Mucosa of descending colon (tissue), 3 donors: ENCODE measurements around the gene GRHPR. TPM values are rescaled to one million over a fixed set of nuclear protein-coding genes. Genes with fewer than 3 reads are reported as not detected.
"Not testable (repeated sequence)": the region's sequence is repeated elsewhere in the genome, so short reads cannot be mapped to it uniquely, and the experiment has no call there.

Experiments used
- ATAC-seq: fragments of 200-7000 bp; cut with Tn5 transposase; one replicate; pipeline ENCODE4 v1.9.1; 2020; ENCODE audit warnings: mild to moderate bottlenecking, moderate library complexity
- DNase-seq, 3 donors: peaks; one replicate each; pipeline ENCODE4 v3.0.0-alpha.2; 2020
- H3K36me3 ChIP-seq: fragments of 200-600 bp; one replicate; pipeline ENCODE4 v1.8.0; 2021; ENCODE audit warnings: low read depth, mild to moderate bottlenecking
- H3K4me1 ChIP-seq: fragments of 200-600 bp; one replicate; pipeline ENCODE4 v1.8.0; 2021; ENCODE audit warnings: low read depth, mild to moderate bottlenecking
- H3K4me3 ChIP-seq: fragments of 200-600 bp; one replicate; pipeline ENCODE4 v1.8.0; 2021; ENCODE audit warnings: mild to moderate bottlenecking
- H3K9me3 ChIP-seq: fragments of 200-600 bp; one replicate; pipeline ENCODE4 v1.8.0; 2021; ENCODE audit warnings: mild to moderate bottlenecking
- CTCF ChIP-seq: fragments of 200-600 bp; IDR thresholded peaks from one replicate; pipeline ENCODE4 v1.8.0; 2022; ENCODE audit warnings: antibody characterized with exemption, mild to moderate bottlenecking
- intact Hi-C, 2 donors: fragments of 100-400 bp; cut with DNase I in 1 of 2; cut with micrococcal nuclease in 1 of 2; formaldehyde crosslinking; loops; one replicate each; pipeline versions ENCODE4 v1.11.0 to v1.11.1; 2022; cut with DNase I, micrococcal nuclease
- total RNA-seq, 3 donors: library from RNA; stranded (reverse); fragmentation: NEBNext Ultra II Directional in 2 of 3; extraction: Animal tissue kit (Norgen Biotek cat#: 25700) in 2 of 3; gene quantifications; one replicate each; pipeline versions ENCODE4 v1.2.1 to v1.2.4, GENCODE V29; 2021 to 2023
- donor health status: DM: no; HTN: no; CAD: no; lungs with moderate emphysema.
- donor health status: DM: no; HTN: no; CAD: no.
- donor health status: DM: no; HTN: yes; CAD: no.

GRHPR gene
- total RNA-seq, 3 donors from 2014 or later: 63.0 to 81.3 (median 79.5) TPM

- Histone ChIP-seq H3K36me3 (no peaks in the 10 kb centered on the region), H3K9me3 (no peaks in the 10 kb centered on the region), H3K4me1 (peaks cover 16% of the 10 kb centered on the region), H3K4me3 (no peak overlapping the region)
- DNase-seq (no peak), ATAC-seq (no peak)
- intact Hi-C loops: no loop called here
- TF ChIP-seq CTCF: no peak
These were observed 2.3 kb downstream of the GRHPR start for GRCh38 chr9:37424686-37425297.

- H3K4me3 ChIP-seq: no peak overlapping the region
- no peaks in the 10 kb centered on the region for H3K9me3 ChIP-seq
- no peaks in the 10 kb centered on the region for H3K36me3 ChIP-seq
- DNase-seq (no peak), ATAC-seq (no peak)
- intact Hi-C loops: no loop called here
- peaks cover 16% of the 10 kb centered on the region for H3K4me1 ChIP-seq
- TF ChIP-seq CTCF: no peak
These were observed 2.8 kb downstream of the GRHPR start for GRCh38 chr9:37425298-37425752.

- DNase-seq, intact Hi-C loops, ATAC-seq, H3K9me3 ChIP-seq, H3K4me3 ChIP-seq, H3K36me3 ChIP-seq: not testable (repeated sequence)
- peaks cover 16% of the 10 kb centered on the region for H3K4me1 ChIP-seq
These were observed 3.9 kb downstream of the GRHPR start for GRCh38 chr9:37426431-37426830.

- Histone ChIP-seq H3K9me3 (no peaks in the 10 kb centered on the region), H3K4me3 (no peak overlapping the region), H3K4me1 (peaks cover 16% of the 10 kb centered on the region), H3K36me3 (no peaks in the 10 kb centered on the region)
- DNase-seq (no peak), ATAC-seq (no peak)
- TF ChIP-seq CTCF: no peak
- intact Hi-C loops: no loop called here
These were observed 4.3 kb downstream of the GRHPR start for GRCh38 chr9:37426846-37427245.

- Histone ChIP-seq H3K9me3 (no peaks in the 10 kb centered on the region), H3K36me3 (no peaks in the 10 kb centered on the region), H3K4me3 (no peak overlapping the region), H3K4me1 (peaks cover 12% of the 10 kb centered on the region)
- no peak for TF ChIP-seq CTCF
- ATAC-seq (no peak), DNase-seq (no peak)
- intact Hi-C loops: no loop called here
These were observed 5.8 kb downstream of the GRHPR start for GRCh38 chr9:37428345-37428744.

GRCh38 chr9:37429441-37430285 is 7.2 kb downstream of the GRHPR start:
- H3K9me3 ChIP-seq: no peaks in the 10 kb centered on the region
- no peak for ATAC-seq
- intact Hi-C loops: no loop called here
- no peak for DNase-seq
- H3K36me3 ChIP-seq: no peaks in the 10 kb centered on the region
- TF ChIP-seq CTCF: no peak
- no peak overlapping the region for H3K4me3 ChIP-seq
- H3K4me1 ChIP-seq: no peaks in the 10 kb centered on the region
